HepG2 (cell line): ENCODE results near the gene CD9. TPM values are rescaled to one million over a fixed set of nuclear protein-coding genes. Genes with fewer than 3 reads are reported as not detected.

ENCODE experiments used
- CEBPG ChIP-seq: IDR thresholded peaks from 2 replicates; pipeline ENCODE4 v1.6.1; 2016
- EED ChIP-seq: sonication (generic); formaldehyde crosslinking; IDR thresholded peaks from 2 replicates; pipeline ENCODE4 v1.5.0; 2020; ENCODE audit warnings: mild to moderate bottlenecking, missing genetic modification reagents
- EZH2 ChIP-seq: conservative IDR thresholded peaks from 2 replicates; pipeline ENCODE4 v1.6.1; 2012; ENCODE audit warnings: mild to moderate bottlenecking, low read depth, low read length, moderate library complexity
- GABPA ChIP-seq, 2 experiments: IDR thresholded peaks; 2 replicates each; pipeline ENCODE4 v1.6.1; 2011 to 2016; ENCODE audit warnings: low read depth in 2 of 2, low read length in 1 of 2, missing biosample characterization in 1 of 2, missing genetic modification characterization in 1 of 2
- HNRNPH1 ChIP-seq: fragments of 200-400 bp; formaldehyde crosslinking; optimal IDR thresholded peaks from 2 replicates; pipeline ENCODE3; 2017; ENCODE audit warnings: mild to moderate bottlenecking, low read depth, low read length
- KDM2A ChIP-seq: sonication (generic); formaldehyde crosslinking; IDR thresholded peaks from 2 replicates; pipeline ENCODE4 v1.4.0; 2020; ENCODE audit warnings: low read depth, missing genetic modification reagents, borderline replicate concordance
- KDM5B ChIP-seq: sonication (generic); formaldehyde crosslinking; IDR thresholded peaks from 2 replicates; pipeline ENCODE4 v1.4.0; 2020; ENCODE audit warnings: missing genetic modification reagents, mild to moderate bottlenecking, borderline replicate concordance
- KLF12 ChIP-seq: sonication (generic); formaldehyde crosslinking; IDR thresholded peaks from 2 replicates; pipeline ENCODE4 v1.4.0; 2020; ENCODE audit warnings: missing genetic modification reagents, borderline replicate concordance
- KLF6 ChIP-seq: IDR thresholded peaks from 2 replicates; pipeline ENCODE4 v1.8.0; 2016; ENCODE audit warnings: missing biosample characterization, missing genetic modification reagents
- MAX ChIP-seq: IDR thresholded peaks from 2 replicates; pipeline ENCODE4 v1.6.1; 2012; ENCODE audit warnings: inconsistent platforms
- MTERF4 ChIP-seq: sonication (generic); formaldehyde crosslinking; IDR thresholded peaks from 2 replicates; pipeline ENCODE4 v1.8.0; 2023; ENCODE audit warnings: mild to moderate bottlenecking, missing genetic modification reagents
- NBN ChIP-seq: fragments of 450-650 bp; conservative IDR thresholded peaks from 2 replicates; pipeline ENCODE4 v1.6.1; 2017
- NFE2L1 ChIP-seq: sonication (generic); formaldehyde crosslinking; IDR thresholded peaks from 2 replicates; pipeline ENCODE4 v1.4.0; 2020; ENCODE audit warnings: missing genetic modification reagents, mild to moderate bottlenecking, borderline replicate concordance
- POGK ChIP-seq: sonication (generic); formaldehyde crosslinking; conservative IDR thresholded peaks from 2 replicates; pipeline ENCODE4 v1.8.0; 2022; ENCODE audit warnings: mild to moderate bottlenecking, moderate library complexity, missing genetic modification reagents
- RAD21 ChIP-seq: fragments of 450-650 bp; formaldehyde crosslinking; IDR thresholded peaks from 2 replicates; pipeline ENCODE4 v1.5.0; 2020; ENCODE audit warnings: mild to moderate bottlenecking
- RFX1 ChIP-seq: fragments of 450-650 bp; IDR thresholded peaks from 2 replicates; pipeline ENCODE4 v1.6.1; 2017
- TCF7L2 ChIP-seq: IDR thresholded peaks from 2 replicates; pipeline ENCODE4 v1.6.1; 2011; ENCODE audit warnings: mild to moderate bottlenecking, low read depth, low read length, moderate library complexity
- XRCC5 ChIP-seq: fragments of 200-400 bp; formaldehyde crosslinking; optimal IDR thresholded peaks from 2 replicates; pipeline ENCODE3; 2017; ENCODE audit warnings: mild to moderate bottlenecking, low read length
- ZBTB33 ChIP-seq: sonication (generic); formaldehyde crosslinking; IDR thresholded peaks from 2 replicates; pipeline ENCODE4 v1.4.0; 2020; ENCODE audit warnings: missing genetic modification reagents
- ZBTB7A ChIP-seq: sonication (generic); formaldehyde crosslinking; IDR thresholded peaks from 2 replicates; pipeline ENCODE4 v1.8.0; 2022; ENCODE audit warnings: mild to moderate bottlenecking, missing genetic modification reagents
- ZNF451 ChIP-seq: sonication (generic); formaldehyde crosslinking; IDR thresholded peaks from 2 replicates; pipeline ENCODE4 v1.5.0; 2020; ENCODE audit warnings: mild to moderate bottlenecking, missing genetic modification reagents
- ZNF530 ChIP-seq: sonication (generic); formaldehyde crosslinking; IDR thresholded peaks from 2 replicates; pipeline ENCODE4 v1.5.0; 2020; ENCODE audit warnings: low read depth, mild to moderate bottlenecking, missing genetic modification reagents
- ZNF766 ChIP-seq: sonication (generic); formaldehyde crosslinking; IDR thresholded peaks from 2 replicates; pipeline ENCODE4 v1.5.0; 2020; ENCODE audit warnings: missing genetic modification reagents, borderline replicate concordance
- ZNF782 ChIP-seq: sonication (generic); formaldehyde crosslinking; IDR thresholded peaks from 2 replicates; pipeline ENCODE4 v1.4.0; 2020; ENCODE audit warnings: missing genetic modification reagents, mild to moderate bottlenecking, borderline replicate concordance
- ZNF883 ChIP-seq: sonication (generic); formaldehyde crosslinking; IDR thresholded peaks from 2 replicates; pipeline ENCODE4 v1.5.1; 2020; ENCODE audit warnings: mild to moderate bottlenecking, missing genetic modification reagents; ENCODE audit errors: not compliant biosample characterization
- ZSCAN25 ChIP-seq: sonication (generic); formaldehyde crosslinking; IDR thresholded peaks from 2 replicates; pipeline ENCODE4 v1.8.0; 2022; ENCODE audit warnings: mild to moderate bottlenecking, missing genetic modification reagents
- polyA plus RNA-seq, 8 experiments: library from polyadenylated mRNA; depleted of rRNA in 3 of 8; stranded (reverse) in 7 of 8; unstranded in 1 of 8; fragments of >200 nt; fragmentation: Illumina TruSeq in 4 of 8; extraction: Trizol in 4 of 8; gene quantifications; 2 replicates each; pipeline versions ENCODE4 v1.2.1 to v1.2.3, GENCODE V29; 2011 to 2016; ENCODE audit warnings: low read depth in 4 of 8, missing spikeins in 1 of 8, mixed read lengths in 1 of 8; ENCODE audit not compliant: insufficient read depth in 1 of 8
- total RNA-seq, 5 experiments: library from RNA; depleted of rRNA; stranded (reverse); fragments of >200 nt; fragmentation: Illumina TruSeq; extraction: Trizol; gene quantifications; 2 replicates each; pipeline ENCODE4 v1.2.3, GENCODE V29; 2016; ENCODE audit warnings: low read depth in 1 of 5

The CD9 gene
- total and polyA plus RNA-seq, 2 of the 13 experiments (the other 11 are each of a cell fraction or from before 2014, with no cell fraction given), result 5.8 to 38.3 TPM

- TF ChIP-seq KDM5B (CRISPR knock-in tag) (peak; percentile 63; the same call in 1 of the 2 replicates), GABPA (IDR thresholded peaks at IDR 0.05; ENCODE audit: low read depth, low read length) (no peak), GABPA (CRISPR knock-in tag; IDR thresholded peaks at IDR 0.05; ENCODE audit: low read depth) (no peak), KDM2A (peak; percentile 7; the same call in 1 of the 2 replicates), RFX1 (no peak), MAX (peak; percentile 60; the same call in 1 of the 2 replicates), NBN (no peak), ZNF883 (CRISPR knock-in tag) (no peak), HNRNPH1 (no peak), NFE2L1 (CRISPR knock-in tag) (no peak), EED (CRISPR knock-in tag) (no peak), ZBTB33 (CRISPR knock-in tag) (0 out of 2 replicates have a peak, but pooled peaks have one; percentile 28), KLF12 (CRISPR knock-in tag) (peak; percentile 87; the same call in 1 of the 2 replicates), KLF6 (peak; percentile 24; the same call in 1 of the 2 replicates), EZH2 (no peak), POGK (CRISPR knock-in tag) (peak; percentile 60; the same call in 1 of the 2 replicates), MTERF4 (CRISPR knock-in tag) (no peak; the same call in 1 of the 2 replicates), ZNF766 (CRISPR knock-in tag) (no peak), CEBPG (CRISPR knock-in tag) (no peak), ZNF782 (CRISPR knock-in tag) (no peak), TCF7L2 (no peak), ZBTB7A (no peak), ZNF530 (CRISPR knock-in tag) (no peak), RAD21 (CRISPR knock-in tag) (peak; percentile 99), XRCC5 (peak; percentile 25), ZSCAN25 (CRISPR knock-in tag) (peak; percentile 68), ZNF451 (CRISPR knock-in tag) (peak; percentile 33; the same call in 1 of the 2 replicates)
These were observed 78.4 kb downstream of the CD9 start (continued) for GRCh38 chr12:6278439-6279255.
